A549 treated with ZK216348 at 1 μM for 4 hours (cell line): Measurements from ENCODE around the gene SNAP29. TPM values are rescaled to one million over a fixed set of nuclear protein-coding genes. Genes with fewer than 3 reads are reported as not detected.

Experiments used
- total RNA-seq: library from RNA; stranded (reverse); fragments of 200-300 nt; extraction: Qiagen RNA extraction; gene quantifications from 5 replicates; pipeline ENCODE4 v1.2.3, GENCODE V29; 2022; ENCODE audit warnings: low read depth

The SNAP29 gene
- total RNA-seq, result 17.0 to 18.8 TPM (median 18.4 TPM) in 5 replicates

DNA sequence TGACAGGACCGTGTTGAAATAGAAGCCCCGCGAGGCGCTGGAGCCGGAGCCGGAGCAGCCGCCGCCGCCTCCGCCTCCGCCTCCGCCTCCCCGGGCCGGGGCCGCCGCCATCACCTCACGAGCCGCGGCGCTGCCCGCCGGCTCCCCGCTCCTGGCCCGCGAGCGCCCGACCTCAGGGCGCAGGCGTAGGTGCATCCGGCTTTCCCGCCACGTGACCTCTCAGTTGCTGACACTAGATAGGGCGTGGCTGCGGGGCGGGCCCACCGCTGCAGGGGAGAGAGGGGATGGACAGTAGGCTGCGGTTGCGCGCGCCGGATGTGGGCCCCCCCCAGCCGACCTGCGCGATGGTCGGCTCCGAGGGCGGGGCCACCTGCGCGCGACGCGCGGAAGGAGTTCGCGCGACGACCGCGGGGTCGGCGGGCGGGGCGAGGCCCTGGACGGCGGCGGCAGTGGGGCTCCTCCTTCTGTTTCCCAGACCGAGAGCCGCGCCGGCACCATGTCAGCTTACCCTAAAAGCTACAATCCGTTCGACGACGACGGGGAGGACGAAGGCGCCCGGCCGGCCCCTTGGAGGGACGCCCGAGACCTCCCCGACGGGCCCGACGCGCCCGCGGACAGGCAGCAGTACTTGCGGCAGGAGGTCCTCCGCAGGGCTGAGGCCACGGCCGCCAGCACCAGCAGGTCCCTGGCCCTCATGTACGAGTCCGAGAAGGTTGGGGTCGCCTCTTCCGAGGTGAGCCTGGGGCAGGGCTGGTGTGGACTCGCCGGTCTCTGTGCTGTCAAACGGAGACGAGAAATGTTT lies at the start of gene SNAP29, which contains the start of gene PI4KA:
Gene SNAP29 (plus strand): TSS at position 393 of the 802 bp plus-strand sequence. CDS start 104 bp downstream, at position 497.
Gene PI4KA (minus strand): TSS at position 197 of the 802 bp plus-strand sequence. CDS start 86 bp downstream, at position 111.

DNA sequence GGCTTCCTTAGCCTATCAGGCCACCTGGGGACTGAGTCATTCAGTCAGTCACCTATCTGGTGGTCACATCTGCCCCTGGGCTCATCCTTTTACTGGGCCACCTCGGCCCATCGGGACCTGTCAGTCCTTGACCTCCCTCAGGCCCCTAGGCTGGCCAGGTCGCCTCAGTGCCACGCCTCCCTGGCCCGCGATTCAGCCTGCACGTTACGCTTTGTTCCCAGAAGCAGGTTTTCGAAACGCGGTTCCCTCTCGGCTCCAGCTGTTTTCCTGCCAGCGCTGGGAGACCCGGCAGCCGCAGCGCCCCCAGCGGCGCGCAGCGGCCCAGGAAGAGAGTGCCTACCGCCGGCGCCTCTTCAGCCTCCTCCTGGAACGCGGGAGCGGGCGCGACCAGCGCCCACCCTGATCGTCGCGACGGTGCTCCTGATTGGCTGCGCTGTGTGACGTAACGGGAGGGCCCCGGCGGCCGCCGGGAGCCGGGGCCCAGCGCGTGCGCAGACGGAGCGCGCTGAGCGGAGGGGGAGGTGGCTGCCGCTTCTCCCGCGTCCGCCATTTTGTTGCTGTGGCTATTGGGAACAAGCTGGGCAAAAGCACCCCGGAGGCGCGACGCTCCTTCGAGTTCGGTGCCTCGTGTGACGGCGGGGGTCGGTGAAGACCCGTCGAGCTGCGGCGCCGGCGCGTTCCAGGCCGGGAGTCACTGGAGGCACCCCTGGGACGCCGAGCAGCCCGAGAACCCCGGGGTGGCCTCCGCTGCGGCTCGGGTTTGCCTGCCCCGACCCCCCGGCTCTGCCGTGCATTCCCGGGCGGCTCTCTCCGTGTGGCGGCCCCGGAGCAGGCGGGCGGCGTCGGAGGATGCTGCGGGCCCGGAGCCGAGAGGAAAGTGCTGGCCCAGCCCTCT lies 58.4 kb downstream of the SNAP29 start, which contains the start of gene CRKL:
Gene CRKL (plus strand): TSS at position 492 of the 895 bp plus-strand sequence. CDS start 528 bp downstream, outside the sequence.

Other genes starting within 250 kb of the SNAP29 start
- gene SERPIND1, start 84.9 kb upstream of the SNAP29 start, total RNA-seq, result not detected in 5 replicates
- gene PI4KA, start 196 bp upstream of the SNAP29 start, total RNA-seq, result 14.1 to 21.9 TPM (median 21.2 TPM) in 5 replicates
- 20.7 to 24.6 TPM (median 22.5 TPM) in 5 replicates for gene CRKL, start 58.4 kb downstream of the SNAP29 start, total RNA-seq
- 1.9 to 5.0 TPM (median 3.7 TPM) in 5 replicates for gene AIFM3, start 108.2 kb downstream of the SNAP29 start, total RNA-seq
- 9.9 to 22.7 TPM (median 19.3 TPM) in 5 replicates for gene LZTR1, start 123.3 kb downstream of the SNAP29 start, total RNA-seq
- gene THAP7, start 143.1 kb downstream of the SNAP29 start, total RNA-seq, result 14.4 to 28.4 TPM (median 25.2 TPM) in 5 replicates
- gene P2RX6, start 156.2 kb downstream of the SNAP29 start, total RNA-seq, result 0.40 to 1.1 TPM (median 0.64 TPM) in 5 replicates
- not detected in 5 replicates for gene SLC7A4, start 173.6 kb downstream of the SNAP29 start, total RNA-seq
- not detected in 5 replicates for gene LRRC74B, start 186.9 kb downstream of the SNAP29 start, total RNA-seq